GM12878 (cell line): Measurements from ENCODE around the gene MRPL20. TPM values are rescaled to one million over a fixed set of nuclear protein-coding genes. Genes with fewer than 3 reads are reported as not detected.
A peak's percentile ranks its signal among the peaks of the same experiment; 100 is the strongest.

Experiments
- ATAC-seq: fragments of 200-7000 bp; cut with Tn5 transposase; 3 replicates; pipeline ENCODE4 v1.9.1; 2020; ENCODE audit warnings: mild to moderate bottlenecking, moderate library complexity
- BruUV-seq: library from RNA; stranded (reverse); fragments of 400-500 nt; replicated peaks from 2 replicates; lab custom pipeline; 2021; lab: Mats Ljungman, UMichigan
- CTCF ChIA-PET: fragments of 300-600 bp; sonication (Branson Sonifier 250); formaldehyde crosslinking; extraction: SDS; loops from one replicate; lab custom pipeline; 2021; ENCODE audit warnings: inconsistent platforms; lab: Yijun Ruan, JAX
- POLR2A ChIA-PET: fragments of 350-600 bp; formaldehyde crosslinking; extraction: SDS; loops from one replicate; lab custom pipeline; 2021; ENCODE audit warnings: inconsistent platforms; lab: Charles Lee
- RAD21 ChIA-PET: fragments of 300-600 bp; sonication (Branson Sonifier 250); formaldehyde crosslinking; loops from one replicate; lab custom pipeline; 2023; ENCODE audit warnings: antibody characterized with exemption; ENCODE audit not compliant: unreplicated experiment; lab: Charles Lee
- SMC1A ChIA-PET: fragments of 300-600 bp; sonication (Branson Sonifier 250); formaldehyde crosslinking; loops from one replicate; lab custom pipeline; 2023; ENCODE audit not compliant: unreplicated experiment, uncharacterized antibody; lab: Charles Lee
- DNase-seq: peaks from one replicate; pipeline ENCODE4 v3.0.0-alpha.2; 2011; ENCODE audit warnings: low read depth, low spot score
- FAIRE-seq: peaks from 3 replicates; lab custom pipeline; 2011; peaks lifted over from hg19 to GRCh38; lab: Jason Lieb, UNC
- H2AFZ ChIP-seq: 2 replicates; pipeline ENCODE4 v1.6.0; 2011; ENCODE audit warnings: low read depth, low read length, control low read depth; ENCODE audit not compliant: control insufficient read depth
- H3K27ac ChIP-seq: 2 replicates; pipeline ENCODE4 v1.5.1; 2011; ENCODE audit warnings: control low read depth; ENCODE audit not compliant: control insufficient read depth, insufficient read depth
- H3K27me3 ChIP-seq, 2 experiments: replicated peaks in 1 of 2; 2 replicates each; pipeline versions ENCODE4 v1.6.0 to v1.6.1; 2011; ENCODE audit warnings: low read length in 1 of 2; ENCODE audit not compliant: control insufficient read depth in 2 of 2, insufficient read depth in 2 of 2
- H3K36me3 ChIP-seq, 2 experiments: 2 replicates each; pipeline ENCODE4 v1.5.1; 2011; ENCODE audit warnings: low read length in 1 of 2; ENCODE audit not compliant: control insufficient read depth in 2 of 2, insufficient read depth in 2 of 2
- H3K4me1 ChIP-seq: 2 replicates; pipeline ENCODE4 v1.6.1; 2011; ENCODE audit warnings: mild to moderate bottlenecking, low read length, moderate library complexity, mixed read lengths; ENCODE audit not compliant: control insufficient read depth, insufficient read depth
- H3K4me2 ChIP-seq: 2 replicates; pipeline ENCODE4 v1.6.0; 2011; ENCODE audit warnings: control low read depth; ENCODE audit not compliant: control insufficient read depth, insufficient read depth
- H3K4me3 ChIP-seq: fragments of 200-600 bp; sonication (generic); 2 replicates; pipeline ENCODE4 v1.5.1; 2016
- H3K79me2 ChIP-seq: 2 replicates; pipeline ENCODE4 v1.6.0; 2011; ENCODE audit warnings: low read length; ENCODE audit not compliant: control insufficient read depth, insufficient read depth
- H3K9ac ChIP-seq: 2 replicates; pipeline ENCODE4 v1.8.0; 2011; ENCODE audit warnings: low read length, control low read depth, mixed read lengths; ENCODE audit not compliant: control insufficient read depth, insufficient read depth
- H3K9me3 ChIP-seq: replicated peaks from 3 replicates; pipeline ENCODE4 v1.5.1; 2011; ENCODE audit warnings: mild to moderate bottlenecking, low read length; ENCODE audit not compliant: control insufficient read depth, insufficient read depth
- H4K20me1 ChIP-seq: 2 replicates; pipeline ENCODE4 v1.6.0; 2011; ENCODE audit not compliant: control insufficient read depth, insufficient read depth
- DPF2 ChIP-seq: fragments of 450-650 bp; IDR thresholded peaks from 2 replicates; pipeline ENCODE4 v1.6.1; 2017; ENCODE audit warnings: mild to moderate bottlenecking
- PML ChIP-seq: IDR thresholded peaks from 2 replicates; pipeline ENCODE4 v1.6.1; 2012; ENCODE audit warnings: low read length, inconsistent platforms
- POLR2A ChIP-seq: IDR thresholded peaks from 2 replicates; pipeline ENCODE4 v1.6.1; 2011; ENCODE audit warnings: low read depth, mild to moderate bottlenecking, low read length
- SPI1 ChIP-seq: IDR thresholded peaks from 2 replicates; pipeline ENCODE4 v1.6.1; 2011; ENCODE audit warnings: low read depth, mild to moderate bottlenecking, low read length, moderate library complexity, borderline replicate concordance; ENCODE audit not compliant: insufficient read depth
- SREBF1 ChIP-seq: IDR thresholded peaks from 2 replicates; pipeline ENCODE4 v1.6.1; 2012; ENCODE audit warnings: mild to moderate bottlenecking, low read length
- ZZZ3 ChIP-seq: IDR thresholded peaks from 2 replicates; pipeline ENCODE4 v1.6.1; 2011; ENCODE audit warnings: low read depth; ENCODE audit not compliant: control insufficient read depth, insufficient read length
- whole genome bisulfite sequencing: methylation state at CpG from one replicate; pipeline ENCODE4 v1.1.6; 2016; ENCODE audit warnings: low lambda C conversion rate; ENCODE audit not compliant: insufficient replicate concordance, insufficient coverage; ENCODE audit errors: missing lambda C conversion rate; 5-methylcytosine and 5-hydroxymethylcytosine counted together
- in situ Hi-C: fragments of 300-500 bp; cut with MboI; formaldehyde crosslinking; loops from 9 replicates; pipeline ENCODE4 v1.14.3; 2018; ENCODE audit warnings: mixed read lengths
- intact Hi-C: fragments of 100-400 bp; cut with micrococcal nuclease; formaldehyde crosslinking; loops from one replicate; pipeline ENCODE4 v1.14.2; 2022; ENCODE audit not compliant: unreplicated experiment
- polyA plus RNA-seq, 11 experiments: library from polyadenylated mRNA; depleted of rRNA in 4 of 11; unstranded in 6 of 11; stranded (reverse) in 5 of 11; fragments of >200 nt; fragmentation: Nextera tagmentation in 4 of 11; fragmentation: Illumina TruSeq in 1 of 11; extraction: Ambion mirVana in 4 of 11; extraction: Trizol in 1 of 11; gene quantifications; 1 replicate in 1 of 11; 2 replicates in 10 of 11; pipeline versions ENCODE4 v1.2.1 to v1.2.3, GENCODE V29; 2011 to 2016; ENCODE audit warnings: inconsistent platforms in 2 of 11, missing spikeins in 2 of 11, low read depth in 1 of 11
- total RNA-seq, 4 experiments: library from RNA; depleted of rRNA in 3 of 4; stranded (reverse); fragments of >200 nt in 3 of 4; fragmentation: Illumina TruSeq in 1 of 4; extraction: Trizol in 1 of 4; gene quantifications; 2 replicates each; pipeline versions ENCODE4 v1.2.1 to v1.2.3, GENCODE V29; 2013 to 2021
- TF ChIP-seq, protein P1 (sequence below): fragments of 450-650 bp; formaldehyde crosslinking; IDR thresholded peaks from 2 replicates; pipeline ENCODE4 v1.5.0; 2022; ENCODE audit warnings: mild to moderate bottlenecking, missing genetic modification characterization
- TF ChIP-seq, protein P2 (sequence below): IDR thresholded peaks from 2 replicates; pipeline ENCODE4 v1.6.1; 2011; ENCODE audit warnings: borderline replicate concordance, low read depth, mild to moderate bottlenecking, moderate library complexity, low read length; ENCODE audit not compliant: insufficient read depth, poor library complexity, severe bottlenecking

MRPL20 gene
- total and polyA plus RNA-seq, 10 of the 15 experiments (the other 5 are each of a cell fraction or from before 2014, with no cell fraction given) = 129 to 525 (median 255) TPM

DNA sequence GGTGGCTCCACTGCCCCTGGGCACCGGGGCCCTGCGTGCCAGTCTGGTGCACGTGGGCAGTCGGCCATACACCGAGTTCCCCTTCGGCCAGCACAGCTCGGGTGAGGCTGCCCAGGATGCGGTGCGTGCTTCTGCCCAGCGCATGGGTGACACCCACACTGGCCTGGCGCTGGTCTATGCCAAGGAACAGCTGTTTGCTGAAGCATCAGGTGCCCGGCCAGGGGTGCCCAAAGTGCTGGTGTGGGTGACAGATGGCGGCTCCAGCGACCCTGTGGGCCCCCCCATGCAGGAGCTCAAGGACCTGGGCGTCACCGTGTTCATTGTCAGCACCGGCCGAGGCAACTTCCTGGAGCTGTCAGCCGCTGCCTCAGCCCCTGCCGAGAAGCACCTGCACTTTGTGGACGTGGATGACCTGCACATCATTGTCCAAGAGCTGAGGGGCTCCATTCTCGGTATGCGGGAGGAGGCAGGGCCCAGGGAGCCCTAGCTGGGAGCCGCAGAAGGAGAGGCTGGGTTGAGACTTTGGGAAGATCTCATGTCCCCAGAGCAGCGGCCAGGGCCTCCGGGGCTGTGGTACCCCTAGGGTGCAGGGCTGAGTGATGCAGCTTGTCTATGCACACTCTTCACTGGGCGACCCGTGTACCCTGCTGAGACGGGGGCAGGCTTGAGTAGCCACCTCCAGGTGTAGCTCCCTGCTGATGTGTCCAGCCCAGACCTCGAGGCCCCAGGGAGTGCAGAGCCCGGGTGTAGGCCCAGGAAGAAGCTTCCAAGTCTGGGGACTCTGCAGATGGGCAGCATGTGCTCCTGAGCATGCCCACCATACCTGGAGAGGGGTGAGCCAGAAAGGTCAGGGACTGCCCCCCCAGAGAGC, 30.2 kb upstream of the MRPL20 start (continued):
- TF ChIP-seq, protein P1, sequence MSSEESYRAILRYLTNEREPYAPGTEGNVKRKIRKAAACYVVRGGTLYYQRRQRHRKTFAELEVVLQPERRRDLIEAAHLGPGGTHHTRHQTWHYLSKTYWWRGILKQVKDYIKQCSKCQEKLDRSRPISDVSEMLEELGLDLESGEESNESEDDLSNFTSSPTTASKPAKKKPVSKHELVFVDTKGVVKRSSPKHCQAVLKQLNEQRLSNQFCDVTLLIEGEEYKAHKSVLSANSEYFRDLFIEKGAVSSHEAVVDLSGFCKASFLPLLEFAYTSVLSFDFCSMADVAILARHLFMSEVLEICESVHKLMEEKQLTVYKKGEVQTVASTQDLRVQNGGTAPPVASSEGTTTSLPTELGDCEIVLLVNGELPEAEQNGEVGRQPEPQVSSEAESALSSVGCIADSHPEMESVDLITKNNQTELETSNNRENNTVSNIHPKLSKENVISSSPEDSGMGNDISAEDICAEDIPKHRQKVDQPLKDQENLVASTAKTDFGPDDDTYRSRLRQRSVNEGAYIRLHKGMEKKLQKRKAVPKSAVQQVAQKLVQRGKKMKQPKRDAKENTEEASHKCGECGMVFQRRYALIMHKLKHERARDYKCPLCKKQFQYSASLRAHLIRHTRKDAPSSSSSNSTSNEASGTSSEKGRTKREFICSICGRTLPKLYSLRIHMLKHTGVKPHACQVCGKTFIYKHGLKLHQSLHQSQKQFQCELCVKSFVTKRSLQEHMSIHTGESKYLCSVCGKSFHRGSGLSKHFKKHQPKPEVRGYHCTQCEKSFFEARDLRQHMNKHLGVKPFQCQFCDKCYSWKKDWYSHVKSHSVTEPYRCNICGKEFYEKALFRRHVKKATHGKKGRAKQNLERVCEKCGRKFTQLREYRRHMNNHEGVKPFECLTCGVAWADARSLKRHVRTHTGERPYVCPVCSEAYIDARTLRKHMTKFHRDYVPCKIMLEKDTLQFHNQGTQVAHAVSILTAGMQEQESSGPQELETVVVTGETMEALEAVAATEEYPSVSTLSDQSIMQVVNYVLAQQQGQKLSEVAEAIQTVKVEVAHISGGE (CRISPR knock-in tag) = no peak
- no peak for TF ChIP-seq SREBF1

DNA sequence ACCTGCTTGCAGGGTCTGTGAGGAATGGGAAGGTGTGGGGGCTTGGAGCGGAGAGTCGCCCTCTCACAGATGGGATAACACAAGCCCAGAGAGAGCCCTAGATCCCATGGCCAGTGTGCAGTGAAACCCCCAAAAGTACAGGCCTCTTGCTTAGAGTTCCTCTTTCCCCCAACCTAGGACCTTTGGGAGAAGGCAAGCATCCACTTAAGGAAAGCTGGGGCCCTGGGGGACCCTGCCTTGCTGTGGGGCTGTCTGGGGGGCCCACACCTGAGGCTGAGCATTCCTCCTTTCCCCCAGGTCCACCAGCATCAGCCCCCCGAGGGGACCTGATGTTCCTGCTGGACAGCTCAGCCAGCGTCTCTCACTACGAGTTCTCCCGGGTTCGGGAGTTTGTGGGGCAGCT, 29.5 kb upstream of the MRPL20 start:
- Histone ChIP-seq H3K4me1 (peaks cover 26% of the 10 kb centered on the region), H4K20me1 (no peaks in the 10 kb centered on the region), H3K4me3 (no peak overlapping the region), H3K9ac (no peak overlapping the region), H3K36me3 (no peaks in the 10 kb centered on the region), H3K4me2 (no peak overlapping the region), H3K79me2 (no peaks in the 10 kb centered on the region), H3K27ac (no peak overlapping the region), H2AFZ (no peak overlapping the region), H3K27me3 (peaks cover 0 to 11% of the 10 kb centered on the region in 2 experiments; a peak in 3 of 4 replicates), H3K9me3 (no peaks in the 10 kb centered on the region)
- in situ Hi-C loops = no loop called here
- ChIA-PET POLR2A (interaction anchor here (0.7 to 1.7 kb wide), 5 partner anchors 13 to 460 kb away, joined by 3 to 10 read pairs (median 4); no protein-coding TSS in a partner anchor), CTCF (interaction anchor here (0.6 to 2.3 kb wide), 4 partner anchors 34 to 65 kb away, joined by 3 to 15 read pairs (median 7); partner anchors contain the start of gene AURKAIP1), RAD21 (interaction anchor here (1.1 to 2.0 kb wide), 2 partner anchors 29 to 68 kb away, joined by 4 to 8 read pairs; partner anchors contain the start of gene MRPL20), SMC1A (no interaction called here)
- WGBS = 77% methylated on average over 7 of the region's 7 CpGs
- no peak for FAIRE-seq
- TF ChIP-seq PML = no peak
- no peak for TF ChIP-seq POLR2A
- TF ChIP-seq, protein P2, sequence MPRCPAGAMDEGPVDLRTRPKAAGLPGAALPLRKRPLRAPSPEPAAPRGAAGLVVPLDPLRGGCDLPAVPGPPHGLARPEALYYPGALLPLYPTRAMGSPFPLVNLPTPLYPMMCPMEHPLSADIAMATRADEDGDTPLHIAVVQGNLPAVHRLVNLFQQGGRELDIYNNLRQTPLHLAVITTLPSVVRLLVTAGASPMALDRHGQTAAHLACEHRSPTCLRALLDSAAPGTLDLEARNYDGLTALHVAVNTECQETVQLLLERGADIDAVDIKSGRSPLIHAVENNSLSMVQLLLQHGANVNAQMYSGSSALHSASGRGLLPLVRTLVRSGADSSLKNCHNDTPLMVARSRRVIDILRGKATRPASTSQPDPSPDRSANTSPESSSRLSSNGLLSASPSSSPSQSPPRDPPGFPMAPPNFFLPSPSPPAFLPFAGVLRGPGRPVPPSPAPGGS = no peak
- TF ChIP-seq DPF2 = no peak
- no peak for TF ChIP-seq ZZZ3
- TF ChIP-seq SPI1 = peak; percentile 13; the same call in 1 of the 2 replicates
- ATAC-seq = no peak
- DNase-seq = no peak
- intact Hi-C loops = no loop called here
- BruUV-seq = no TSS peak
